GM18858 (cell line): ENCODE results near the gene NDUFC1.
A peak's percentile ranks its signal among the peaks of the same experiment; 100 is the strongest.
"Not testable (repeated sequence)": the region's sequence is repeated elsewhere in the genome, so short reads cannot be mapped to it uniquely, and the experiment has no call there.

Experiments used
- ATAC-seq: cut with Tn5 transposase; IDR thresholded peaks from one replicate; pipeline ENCODE4 v1.9.1; 2021; ENCODE audit not compliant: unreplicated experiment

The NDUFC1 gene

DNA sequence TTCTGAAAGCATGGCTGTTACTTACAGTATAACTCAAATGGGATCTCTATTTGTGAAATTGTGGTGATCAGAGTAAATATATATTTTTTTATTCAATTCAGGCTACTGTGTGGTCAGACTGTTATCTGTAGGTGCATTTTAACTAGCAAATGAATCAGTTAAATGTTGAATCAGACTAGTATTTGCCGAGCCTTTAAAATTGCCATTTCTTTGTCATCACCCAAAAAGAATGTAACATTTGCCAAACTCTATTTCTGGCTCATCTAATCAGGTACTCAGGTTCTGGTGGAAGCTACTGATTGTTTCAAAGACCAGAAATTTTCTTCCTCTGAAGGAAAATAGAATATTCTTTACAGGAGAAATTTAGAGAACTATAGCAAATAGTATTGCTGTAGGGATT lies 2.7 kb downstream of the NDUFC1 start:
- ATAC-seq = no peak

DNA sequence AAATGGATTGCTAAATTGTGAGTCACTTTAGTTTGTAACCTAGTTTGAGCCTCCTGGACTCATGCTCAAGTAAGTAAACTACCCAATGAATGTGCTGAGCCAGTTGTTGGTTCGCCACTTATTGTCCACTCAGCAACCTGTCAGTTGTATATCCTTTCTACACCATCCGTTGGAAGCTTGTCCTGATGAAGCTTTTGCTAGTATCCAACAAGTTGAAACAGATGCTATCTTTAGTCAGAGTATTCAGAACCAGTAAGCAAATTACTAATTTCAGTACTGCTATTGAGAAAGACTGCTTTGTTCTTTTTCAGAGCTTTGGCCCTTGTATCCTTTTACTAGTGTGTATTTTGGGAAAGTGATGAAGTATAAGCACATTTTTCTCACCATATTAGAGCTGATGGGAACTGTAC lies 5.3 kb downstream of the NDUFC1 start:
- ATAC-seq = peak; percentile 21

DNA sequence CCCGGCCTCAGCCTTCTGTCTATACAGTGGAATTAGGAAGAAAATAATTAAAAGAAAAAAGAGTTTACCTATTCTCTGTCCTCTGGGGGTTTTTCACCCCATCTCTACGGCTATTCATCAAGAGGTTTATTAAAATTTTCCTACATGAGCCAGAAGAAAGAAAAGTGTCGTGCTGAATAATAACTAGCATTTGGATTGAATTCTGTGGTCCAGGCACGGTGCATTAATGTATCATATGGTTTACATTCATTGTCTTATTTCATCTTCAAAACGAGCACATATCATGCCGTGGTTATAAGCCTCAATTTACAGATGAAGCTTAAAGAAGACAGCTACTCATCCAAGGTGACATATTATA lies 6.4 kb downstream of the NDUFC1 start:
- no peak for ATAC-seq

DNA sequence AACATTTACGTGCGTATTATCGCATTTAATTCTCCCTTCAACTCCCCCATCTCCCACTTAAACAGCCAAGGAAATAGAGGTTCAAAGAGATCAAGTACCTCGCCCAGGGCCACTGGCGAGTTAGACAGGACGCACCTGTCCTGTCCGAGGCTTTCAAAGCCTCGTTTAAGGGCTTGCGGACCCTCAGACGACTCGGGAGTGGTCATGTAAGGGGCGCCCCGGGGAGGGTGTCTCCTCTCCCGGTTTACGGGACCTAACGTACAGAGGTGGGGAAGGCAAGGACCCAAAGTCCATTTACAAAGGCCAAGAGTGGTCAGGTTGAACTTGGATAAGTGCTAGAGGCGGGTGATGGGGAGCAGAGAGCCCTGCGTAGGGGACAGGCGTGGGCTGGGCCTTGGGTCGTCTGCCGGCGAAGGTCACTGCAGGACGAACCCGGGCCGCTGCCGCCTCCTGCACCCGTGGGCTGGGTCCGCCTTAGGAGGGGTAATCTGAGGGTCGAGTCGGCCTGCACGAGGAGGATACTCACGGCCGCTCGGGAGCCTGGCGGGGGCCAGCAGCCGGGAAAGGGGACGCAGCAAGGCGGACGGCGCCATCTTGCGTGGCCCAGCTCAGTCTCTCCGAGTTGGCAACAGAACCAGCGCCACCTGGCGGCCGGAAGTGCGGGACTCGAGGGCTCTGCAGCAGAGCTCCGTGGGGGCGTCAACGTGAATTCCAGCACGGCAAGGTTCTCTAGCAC lies 6.9 kb downstream of the NDUFC1 start:
- ATAC-seq = peak; percentile 77

DNA sequence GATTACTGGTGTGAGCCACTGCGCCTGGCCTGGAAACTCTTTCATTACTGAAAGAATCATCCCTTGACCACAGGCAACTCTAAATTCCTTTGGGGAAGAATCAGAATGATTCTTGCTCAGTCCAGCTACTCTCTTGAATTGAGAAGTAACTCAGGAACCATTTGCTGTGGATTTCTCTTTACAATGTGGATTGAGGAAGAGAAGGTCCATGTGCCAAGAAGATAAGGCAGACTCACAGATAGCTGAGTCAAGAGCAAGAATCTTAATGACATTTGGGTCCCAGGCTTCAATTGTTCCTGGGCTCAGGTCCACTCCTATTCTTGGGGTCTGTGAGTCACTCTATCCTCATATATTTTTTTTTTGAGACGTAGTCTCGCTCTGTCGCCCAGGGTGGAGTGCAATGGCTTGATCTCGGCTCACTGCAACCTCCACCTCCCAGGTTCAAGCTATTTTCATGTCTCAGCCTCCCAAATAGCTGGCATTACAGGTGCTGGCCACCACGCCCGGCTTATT lies 16.0 kb downstream of the NDUFC1 start:
- no peak for ATAC-seq

DNA sequence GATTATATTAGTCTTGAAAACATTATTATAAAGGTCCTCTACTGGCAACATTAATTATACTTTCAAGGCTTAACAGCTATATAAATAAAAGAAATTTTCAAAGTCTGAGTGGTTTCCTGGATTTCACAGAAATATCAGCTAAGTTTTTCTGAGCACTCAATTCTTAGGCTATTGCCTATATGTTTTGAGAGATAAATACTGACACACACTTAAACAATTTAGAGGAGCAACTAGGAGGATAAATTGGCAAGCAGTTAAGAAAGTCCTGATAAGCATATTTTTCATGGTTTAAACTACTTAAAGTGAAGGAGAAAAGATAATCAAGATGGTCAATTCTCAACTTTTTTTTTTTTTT lies 19.6 kb downstream of the NDUFC1 start:
- no peak for ATAC-seq

DNA sequence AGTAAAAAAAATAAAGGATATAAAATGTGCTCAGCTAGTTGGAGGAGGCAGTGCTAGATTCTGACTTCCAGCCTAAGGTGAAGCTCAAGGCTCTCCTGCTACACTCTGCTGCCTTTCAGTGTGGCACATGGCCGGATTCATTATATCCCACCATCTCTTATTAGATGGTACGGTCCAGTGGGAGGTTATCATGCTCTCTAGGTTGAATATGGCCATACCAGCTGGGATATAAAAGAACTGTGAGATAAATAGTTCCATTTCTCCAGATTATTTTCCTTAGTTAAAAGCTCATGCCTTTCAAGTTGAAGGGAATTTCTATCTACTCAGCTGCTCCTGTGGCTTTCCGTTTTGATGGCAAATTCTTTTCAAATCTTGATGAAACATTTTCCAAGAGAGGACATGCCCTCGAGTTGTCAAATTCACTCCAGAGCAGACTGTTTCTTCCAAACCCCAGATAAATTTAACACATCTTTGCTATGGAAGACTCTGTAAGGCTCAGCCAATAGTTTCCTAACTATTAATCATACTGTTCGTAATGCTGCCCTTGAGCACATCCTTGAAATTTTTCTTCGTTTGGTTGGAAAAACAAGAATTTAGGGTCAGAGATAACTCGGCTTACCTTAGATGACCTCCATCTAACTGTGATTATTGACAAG lies 20.1 kb downstream of the NDUFC1 start:
- no peak for ATAC-seq

DNA sequence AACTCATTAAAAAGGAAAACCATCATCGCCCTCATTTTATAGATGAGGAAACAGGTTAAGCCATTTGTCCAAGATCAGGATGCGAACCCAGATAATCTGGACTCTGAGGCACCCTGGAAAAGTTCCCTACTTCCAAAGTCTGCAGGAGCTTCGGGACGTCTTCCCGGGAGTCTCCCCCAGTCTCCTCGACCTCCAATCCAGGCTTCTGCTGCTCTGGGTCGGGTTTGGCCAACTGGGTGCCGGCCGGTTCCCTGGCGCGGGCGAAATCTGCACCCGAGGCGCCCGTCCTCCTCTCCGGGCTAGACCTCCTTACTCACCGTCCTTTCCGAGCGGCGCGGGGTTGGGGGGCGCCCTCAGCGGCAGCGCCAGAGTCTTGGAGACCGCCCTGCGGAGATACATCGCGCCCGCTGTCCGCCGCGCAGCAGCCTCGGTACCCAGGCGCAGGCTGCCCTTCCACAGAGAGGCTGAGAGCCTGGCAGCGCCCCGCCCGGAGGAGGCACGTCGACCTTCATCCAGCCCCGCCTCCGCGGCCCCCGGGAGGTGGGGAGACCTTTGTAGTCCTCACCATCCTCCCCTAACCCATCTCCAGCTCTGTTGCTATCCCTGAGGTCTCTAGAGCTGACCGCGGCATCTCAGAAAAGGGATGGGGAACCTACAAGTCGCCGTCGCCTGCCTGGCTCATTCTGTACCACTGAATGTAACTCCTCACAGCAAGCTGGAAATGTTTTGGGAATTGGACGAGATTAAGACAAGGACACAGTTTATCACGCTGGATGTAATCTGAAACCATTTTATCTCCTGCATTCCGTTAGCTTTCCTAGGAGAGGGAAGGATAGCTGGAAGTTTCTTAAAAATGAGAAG lies 22.3 kb downstream of the NDUFC1 start, which contains the start of gene MGARP:
Gene MGARP (minus strand): TSS at position 466 of the 861 bp plus-strand sequence. CDS start 67 bp downstream, at position 399.
- no peak for ATAC-seq

DNA sequence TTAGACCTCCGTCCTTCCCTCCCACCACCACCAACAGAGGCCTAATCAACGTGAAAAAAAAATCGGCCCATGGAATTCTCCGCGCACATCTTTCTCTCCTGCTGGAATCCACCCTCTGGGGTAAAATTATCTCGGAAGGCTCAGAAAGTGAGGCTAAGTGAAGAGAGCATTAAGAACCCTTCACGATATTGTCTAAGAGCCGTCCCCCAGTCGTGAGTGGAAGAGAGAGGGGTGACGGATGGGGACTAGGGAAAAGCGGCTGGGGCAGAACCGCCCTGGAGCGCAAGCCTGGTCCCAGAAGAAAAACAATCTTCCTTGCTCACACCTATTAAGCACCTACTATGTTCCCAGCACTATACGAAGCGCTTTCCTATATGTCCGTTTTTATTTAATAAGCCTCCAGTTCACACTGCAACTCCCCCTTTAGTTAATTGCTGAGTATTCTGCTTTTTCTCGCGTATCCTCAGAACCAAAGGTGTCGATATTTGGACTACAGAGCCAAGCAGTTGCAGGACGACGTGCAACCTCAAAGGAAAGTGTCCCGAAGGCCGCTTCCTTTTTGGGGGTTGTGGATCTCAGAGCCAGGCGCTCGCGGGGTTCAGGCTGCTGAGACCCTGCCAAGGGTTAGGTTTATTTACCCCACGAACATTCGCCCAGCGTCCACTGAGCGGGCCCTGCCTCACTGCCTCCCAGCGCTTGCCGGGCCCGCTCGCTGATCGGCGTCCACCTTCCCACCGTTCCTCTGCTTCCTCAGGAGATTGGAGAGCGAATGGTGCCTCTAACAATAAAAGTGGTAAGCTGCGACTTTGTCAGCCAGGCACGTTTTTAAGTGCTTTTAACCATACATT lies 23.1 kb downstream of the NDUFC1 start:
- ATAC-seq = no peak

DNA sequence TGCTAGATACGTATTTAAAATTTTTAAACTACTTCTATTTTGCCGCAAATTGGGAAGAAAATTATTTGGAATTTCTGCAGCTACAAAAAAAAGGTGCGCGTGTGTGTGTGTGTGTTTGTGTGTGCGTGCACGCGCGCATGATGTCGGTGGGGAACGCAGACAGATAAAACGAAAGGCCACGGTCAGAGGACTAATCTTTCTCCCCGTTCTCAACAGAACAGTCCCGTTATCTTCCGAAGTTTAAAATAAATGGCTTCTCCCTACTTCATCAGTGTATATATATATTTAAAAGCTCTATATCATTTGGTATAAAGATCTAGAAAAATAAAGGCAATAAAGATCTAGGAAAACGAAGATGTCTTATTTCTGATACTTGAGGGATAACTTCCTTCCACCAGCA lies 23.8 kb downstream of the NDUFC1 start:
- no peak for ATAC-seq

DNA sequence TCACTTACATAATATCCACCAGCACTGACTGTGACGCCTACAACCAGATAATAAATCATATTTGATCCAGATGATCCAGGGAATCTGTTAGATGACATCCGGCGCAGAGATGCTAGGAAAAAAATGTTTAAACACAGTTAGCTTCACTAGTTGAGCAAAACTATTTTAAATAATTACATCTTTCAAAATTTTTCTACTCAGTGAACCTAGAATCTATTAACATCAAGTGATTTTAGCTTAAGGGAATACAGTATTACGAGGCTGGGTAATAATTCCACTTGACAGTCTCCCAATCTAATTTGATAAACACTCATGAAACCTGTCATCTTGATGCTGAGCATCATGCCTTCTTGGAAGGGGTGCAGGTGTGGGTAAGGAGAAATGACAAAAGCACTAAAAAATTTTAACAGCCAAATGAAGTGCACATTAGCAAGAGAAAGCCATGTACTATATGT lies 27.0 kb downstream of the NDUFC1 start:
- no peak for ATAC-seq

DNA sequence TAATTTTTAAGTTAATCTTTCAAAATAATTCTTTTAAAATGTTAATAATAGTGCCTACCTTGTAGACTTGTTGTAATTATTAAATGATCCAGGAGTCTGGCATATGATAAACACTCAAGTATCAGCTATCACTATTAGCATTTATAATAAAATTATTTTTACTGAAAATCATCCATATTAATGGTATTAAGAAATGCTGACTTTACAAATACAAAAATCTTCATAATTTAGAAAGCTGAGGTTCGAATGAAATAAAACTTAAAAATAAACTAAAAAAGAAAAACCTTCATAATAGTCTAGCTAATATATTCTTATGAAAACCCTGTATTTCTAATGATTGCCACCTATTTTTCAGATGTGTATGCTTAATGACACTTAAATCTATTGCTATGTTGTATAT lies 27.5 kb downstream of the NDUFC1 start:
- no peak for ATAC-seq

DNA sequence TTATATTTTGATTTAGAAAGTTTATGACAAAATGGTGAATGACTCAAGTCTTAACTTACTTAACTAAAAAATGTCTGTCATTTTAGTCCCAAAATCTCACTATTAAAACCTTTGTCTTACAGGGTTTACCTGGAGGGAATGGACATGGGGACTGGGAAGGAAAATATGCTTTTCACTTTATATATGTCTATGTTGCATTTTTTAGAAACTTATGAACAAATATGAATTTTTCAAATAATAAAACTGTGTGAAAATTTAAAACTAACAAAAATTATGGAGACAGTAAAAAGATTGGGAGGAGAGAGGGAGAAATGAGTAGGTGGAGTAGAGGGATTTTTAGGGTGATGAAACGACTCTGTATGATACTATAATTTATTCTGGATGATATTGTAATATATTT lies 28.4 kb downstream of the NDUFC1 start:
- no peak for ATAC-seq

DNA sequence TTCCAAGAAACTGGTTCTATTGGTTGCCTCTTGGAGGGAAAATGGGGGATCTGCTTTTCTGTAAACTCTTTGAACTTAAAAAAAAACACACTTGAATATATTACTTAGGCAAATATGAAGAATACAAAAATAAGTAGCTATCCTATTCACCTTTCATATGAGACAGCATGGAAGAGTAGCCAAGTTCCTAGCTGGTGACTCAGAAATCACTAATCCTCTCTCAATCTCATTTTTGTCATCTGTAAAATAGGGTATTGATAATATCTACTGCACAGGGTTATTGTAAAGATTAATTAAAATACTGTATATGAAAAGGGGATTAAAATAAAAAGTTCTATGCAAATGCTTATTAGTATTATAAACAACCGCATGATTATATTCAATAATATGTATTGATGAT lies 35.0 kb downstream of the NDUFC1 start:
- no peak for ATAC-seq

DNA sequence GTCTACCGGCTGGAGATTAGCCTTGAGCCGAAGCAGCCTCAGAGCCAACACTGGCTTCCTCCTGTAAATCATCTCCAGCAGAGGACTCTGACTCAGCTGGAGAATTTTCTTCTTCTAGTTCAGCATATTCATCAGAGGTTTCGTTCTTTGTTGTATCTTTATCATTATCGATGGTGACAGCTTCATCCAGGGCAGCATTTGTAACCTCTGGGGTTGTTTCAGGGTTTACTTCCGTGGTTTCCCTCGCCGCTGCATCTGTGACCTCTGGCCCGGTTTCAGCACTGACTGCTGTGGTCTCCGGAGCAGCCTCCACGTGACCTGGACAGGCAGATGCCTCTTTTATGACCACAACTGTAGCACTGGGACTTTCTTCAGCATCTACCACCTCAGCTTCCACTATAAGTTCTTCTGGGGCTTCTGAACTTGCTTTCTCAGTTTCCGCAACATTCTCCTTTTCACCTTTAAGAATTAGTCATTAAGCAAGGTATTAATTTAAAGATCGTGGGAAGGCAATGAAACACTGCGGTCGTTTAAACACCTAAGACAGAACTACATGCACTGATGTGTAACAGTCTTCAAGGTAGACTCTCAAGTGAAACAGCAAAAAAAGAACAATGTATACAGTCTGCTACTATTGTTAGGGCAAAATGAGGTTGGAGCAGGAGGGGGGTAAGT lies 35.6 kb downstream of the NDUFC1 start:
- ATAC-seq = peak; percentile 91

DNA sequence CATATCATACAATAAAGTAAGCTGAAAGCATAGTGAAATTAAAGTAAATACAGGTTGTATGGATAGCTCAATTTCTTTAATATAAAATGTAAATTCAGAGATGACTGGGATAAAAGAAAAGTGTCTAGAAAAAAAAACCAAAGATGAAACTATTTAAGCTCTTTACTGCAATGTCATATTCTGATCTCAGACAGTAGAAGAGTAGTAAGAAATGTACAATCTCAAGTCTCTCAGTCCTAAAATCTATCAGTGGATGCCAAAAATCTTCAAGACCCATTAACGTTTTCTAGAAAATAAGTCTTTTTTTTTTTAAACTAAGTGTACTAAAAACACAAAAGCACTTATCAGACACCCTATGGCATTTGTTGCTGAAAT lies 36.1 kb downstream of the NDUFC1 start:
- ATAC-seq = no peak

DNA sequence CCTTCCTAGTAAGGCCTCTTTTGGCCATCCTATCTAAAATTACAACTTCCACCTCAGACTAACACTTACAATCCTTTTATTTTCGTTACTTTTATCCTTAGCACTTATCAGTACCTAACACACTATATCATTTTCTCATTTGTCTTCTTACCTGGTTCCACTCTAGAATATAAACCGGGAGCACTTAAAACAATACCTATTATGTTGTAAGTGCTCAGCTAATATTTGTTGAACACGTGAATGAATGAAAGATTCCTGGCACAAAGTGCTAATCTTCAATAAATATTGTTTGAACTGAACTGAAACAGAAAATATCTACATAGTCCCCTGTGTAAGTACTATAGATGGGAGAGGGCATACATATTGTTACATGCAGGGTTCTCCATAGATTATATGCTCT lies 36.6 kb downstream of the NDUFC1 start:
- no peak for ATAC-seq

DNA sequence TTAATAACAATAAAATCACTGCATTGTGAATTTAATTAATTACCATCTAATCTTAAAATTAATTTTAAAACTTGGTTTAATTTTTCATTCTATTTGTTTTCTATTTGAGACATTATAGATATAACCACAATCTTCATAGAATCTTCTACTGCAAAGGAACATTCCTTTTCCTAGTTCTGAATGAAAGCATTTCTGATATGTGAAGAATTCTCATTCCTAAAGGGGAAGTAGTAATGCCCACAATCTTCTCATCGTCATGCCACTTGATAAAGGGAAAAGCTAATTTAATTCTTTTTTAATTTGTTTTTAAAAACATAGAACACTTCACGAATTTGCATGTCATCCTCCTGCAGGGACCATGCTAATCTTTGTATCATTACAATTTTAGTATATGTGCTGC lies 45.9 kb downstream of the NDUFC1 start:
- no peak for ATAC-seq

DNA sequence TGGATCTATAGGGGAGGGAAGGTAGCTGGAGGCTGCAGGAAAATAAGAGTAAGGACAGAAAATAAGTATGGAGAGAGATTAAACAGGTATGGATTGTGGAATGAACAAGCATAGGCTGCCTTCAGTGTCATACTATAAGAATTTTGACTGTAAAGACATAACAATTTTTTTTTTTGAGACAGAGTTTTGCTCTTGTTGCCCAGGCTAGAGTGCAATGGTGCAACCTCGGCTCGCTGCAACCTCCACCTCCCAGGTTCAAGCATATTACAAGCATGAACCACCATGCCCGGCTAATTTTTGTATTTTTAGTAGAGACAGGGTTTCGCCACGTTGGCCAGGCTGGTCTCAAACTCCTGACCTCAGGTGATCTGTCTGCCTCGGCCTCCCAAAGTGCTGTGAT lies 46.7 kb downstream of the NDUFC1 start:
- not testable (repeated sequence) for ATAC-seq

DNA sequence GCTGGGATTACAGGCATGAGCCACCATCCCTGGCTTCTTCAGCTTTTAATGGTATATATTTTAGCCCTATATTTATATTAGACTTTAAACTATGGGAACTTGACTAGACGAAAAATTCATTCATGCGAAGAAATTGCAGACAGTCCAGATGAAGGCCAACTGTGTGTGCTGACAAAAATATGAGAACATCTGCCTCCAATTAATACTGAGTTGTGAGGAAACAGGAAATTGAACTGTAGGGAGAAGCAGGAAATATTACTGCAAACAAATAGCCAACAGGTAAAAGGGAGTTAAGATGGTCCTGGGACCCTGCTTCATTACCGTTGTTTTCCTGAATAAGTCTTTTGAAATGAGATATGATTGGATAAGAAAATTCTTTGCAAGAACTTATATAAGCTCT lies 48.6 kb downstream of the NDUFC1 start:
- ATAC-seq = no peak
